ENCODE measurements around the gene ACTR8.

Gene ACTR8

DNA sequence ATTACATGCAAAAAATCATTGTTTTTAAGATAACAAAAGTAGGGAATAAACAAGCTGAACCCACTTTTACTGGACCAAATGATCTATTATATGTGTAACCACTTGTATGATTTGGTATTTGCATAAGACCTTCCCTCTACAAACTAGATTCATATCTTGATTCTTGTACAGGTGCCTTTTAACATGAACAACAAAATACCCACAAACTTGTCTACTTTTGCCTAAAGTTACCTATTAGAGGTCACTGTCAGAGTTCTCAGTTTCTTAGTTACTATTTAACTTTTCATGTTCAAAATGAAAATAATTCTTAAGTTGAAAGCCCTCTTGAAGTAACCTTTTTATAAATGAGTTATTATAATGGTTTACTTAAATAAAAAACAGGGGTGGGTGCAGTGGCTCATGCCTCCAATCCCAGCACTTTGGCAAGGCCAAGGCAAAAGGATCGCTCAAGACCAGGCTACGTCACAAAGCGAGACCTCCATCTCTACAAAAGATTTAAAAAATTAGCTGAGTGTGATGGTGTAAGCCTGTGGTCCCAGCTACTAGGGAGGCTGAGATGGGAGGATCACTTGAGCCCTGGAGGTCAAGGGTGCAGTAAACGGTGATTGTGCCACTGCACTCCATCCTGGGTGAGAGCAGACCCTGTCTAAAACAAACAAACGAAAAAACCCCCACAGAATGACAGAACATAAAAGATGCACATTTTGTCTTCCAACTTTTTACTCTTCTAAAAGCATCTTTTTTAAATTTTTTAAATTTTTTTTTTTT is 16.0 kb downstream of the ACTR8 start:
- DNase-seq (ENCODE audit: low read depth, low spot score), result no peak

DNA sequence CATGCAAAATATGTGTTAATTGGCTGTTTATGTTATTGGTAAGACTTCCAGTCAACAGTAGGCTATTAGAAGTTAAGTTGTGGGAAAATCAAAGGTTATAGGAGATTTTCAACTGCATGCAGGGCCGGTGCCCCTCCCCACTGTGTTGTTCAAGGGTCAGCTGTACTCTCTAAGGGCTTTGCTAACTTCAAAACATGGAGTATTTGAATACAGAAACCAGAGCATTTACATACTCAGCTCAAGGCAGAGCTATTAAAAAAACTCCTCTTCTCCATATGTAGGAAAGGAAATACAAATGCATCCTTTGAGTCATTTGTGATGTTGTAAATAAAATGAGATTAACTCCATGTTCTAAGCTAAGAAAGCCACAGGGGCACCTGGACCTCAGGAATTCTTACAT is 18.8 kb downstream of the ACTR8 start:
- no peak for DNase-seq (ENCODE audit: low read depth, low spot score)

- DNase-seq (ENCODE audit: low read depth, low spot score), result no peak
Measured at GRCh38 chr3:53862241-53862640, 19.7 kb downstream of the ACTR8 start.

DNA sequence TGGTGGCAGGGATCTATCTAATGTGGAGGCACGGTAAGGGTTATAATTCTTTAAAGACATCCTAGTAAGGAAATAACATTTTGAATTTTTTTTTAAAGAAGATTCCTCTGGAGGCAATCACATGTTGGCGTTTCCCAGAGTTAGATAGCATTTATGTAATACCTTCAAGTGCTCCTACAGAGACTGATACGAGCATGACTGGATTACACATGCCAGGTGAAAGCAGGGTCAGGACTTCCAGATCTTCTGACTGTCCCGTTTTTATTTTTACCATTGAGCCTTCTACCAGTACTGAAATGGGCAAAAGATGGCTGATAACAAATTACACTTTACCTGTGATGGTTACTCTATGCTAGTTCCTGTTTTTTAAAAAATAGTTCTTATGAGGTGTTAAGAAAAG is 21.8 kb downstream of the ACTR8 start:
- DNase-seq (ENCODE audit: low read depth, low spot score), result no peak

- no peak for DNase-seq (ENCODE audit: low read depth, low spot score)
Measured at GRCh38 chr3:53859178-53859577, 22.8 kb downstream of the ACTR8 start.

- DNase-seq (ENCODE audit: low read depth, low spot score), result no peak
Measured at GRCh38 chr3:53858096-53858741, 23.7 kb downstream of the ACTR8 start.

GRCh38 chr3:53856964-53857363 is 25.0 kb downstream of the ACTR8 start:
- no peak for DNase-seq (ENCODE audit: low read depth, low spot score)

DNA sequence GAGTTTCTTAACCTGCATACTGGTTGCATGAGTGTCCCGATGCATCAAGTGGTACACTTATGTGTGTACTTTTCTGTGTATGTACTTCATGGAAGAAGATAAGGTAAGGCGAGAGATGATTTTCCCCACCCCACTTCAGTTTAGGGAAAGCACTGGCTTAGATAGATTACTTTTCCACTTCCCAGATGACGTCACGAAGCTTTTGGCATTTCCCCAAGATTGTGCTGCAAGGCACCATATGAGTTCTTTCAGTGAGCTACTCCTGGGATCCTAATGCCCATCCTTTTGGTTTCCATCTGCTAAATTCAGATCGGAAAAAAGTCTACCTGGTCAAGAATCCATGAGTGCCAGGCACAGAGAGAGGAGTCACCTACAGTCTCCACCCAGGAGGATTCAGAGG is 31.1 kb downstream of the ACTR8 start:
- no peak for DNase-seq (ENCODE audit: low read depth, low spot score)

DNA sequence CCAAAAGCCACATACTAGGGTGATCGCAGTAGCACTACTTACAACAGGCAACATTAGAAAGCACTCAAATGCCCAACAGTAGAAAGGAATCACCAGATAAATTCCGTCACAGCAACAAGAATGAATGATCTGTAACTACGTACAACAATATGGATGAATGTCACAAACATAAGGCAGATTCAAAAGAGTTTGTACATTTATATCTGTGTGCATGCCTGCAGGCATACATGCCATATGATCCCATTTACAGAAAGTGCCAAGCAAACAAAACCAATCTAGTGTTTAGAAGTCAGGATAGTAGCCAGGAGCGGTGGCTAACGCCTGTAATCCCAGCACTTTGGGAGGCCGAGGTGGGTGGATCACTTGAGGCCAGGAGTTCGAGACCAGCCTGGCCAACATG is 32.0 kb downstream of the ACTR8 start:
- no peak for DNase-seq (ENCODE audit: low read depth, low spot score)

DNA sequence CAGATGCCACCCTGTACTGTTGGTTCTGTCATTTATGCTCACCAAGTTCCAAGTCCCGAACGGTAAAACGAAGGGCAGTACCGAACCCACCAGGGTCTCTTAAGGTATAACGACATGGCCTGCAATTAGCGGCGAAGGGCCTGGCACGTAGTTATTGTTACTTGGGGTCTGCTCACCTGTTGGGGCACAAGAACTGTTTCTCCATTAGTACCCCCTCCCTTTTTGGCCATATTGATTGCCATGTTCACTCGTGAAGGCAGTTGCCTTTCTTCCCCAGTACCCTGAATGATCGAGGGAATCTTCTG is 35.1 kb downstream of the ACTR8 start:
- no peak for DNase-seq (ENCODE audit: low read depth, low spot score)

GRCh38 chr3:53846134-53846850 is 35.7 kb downstream of the ACTR8 start, which contains the start of the genes CHDH and IL17RB:
Gene CHDH (minus strand): TSS chr3:53846419. CDS start chr3:53824008, 22,411 bp downstream.
Gene IL17RB (plus strand): TSS chr3:53846568. CDS start chr3:53846589, 21 bp downstream.
- DNase-seq (ENCODE audit: low read depth, low spot score), result no peak

GRCh38 chr3:53845881-53846133 is 36.1 kb downstream of the ACTR8 start:
- DNase-seq (ENCODE audit: low read depth, low spot score), result no peak

- no peak for DNase-seq (ENCODE audit: low read depth, low spot score)
Measured at GRCh38 chr3:53845103-53845880, 36.7 kb downstream of the ACTR8 start.

DNA sequence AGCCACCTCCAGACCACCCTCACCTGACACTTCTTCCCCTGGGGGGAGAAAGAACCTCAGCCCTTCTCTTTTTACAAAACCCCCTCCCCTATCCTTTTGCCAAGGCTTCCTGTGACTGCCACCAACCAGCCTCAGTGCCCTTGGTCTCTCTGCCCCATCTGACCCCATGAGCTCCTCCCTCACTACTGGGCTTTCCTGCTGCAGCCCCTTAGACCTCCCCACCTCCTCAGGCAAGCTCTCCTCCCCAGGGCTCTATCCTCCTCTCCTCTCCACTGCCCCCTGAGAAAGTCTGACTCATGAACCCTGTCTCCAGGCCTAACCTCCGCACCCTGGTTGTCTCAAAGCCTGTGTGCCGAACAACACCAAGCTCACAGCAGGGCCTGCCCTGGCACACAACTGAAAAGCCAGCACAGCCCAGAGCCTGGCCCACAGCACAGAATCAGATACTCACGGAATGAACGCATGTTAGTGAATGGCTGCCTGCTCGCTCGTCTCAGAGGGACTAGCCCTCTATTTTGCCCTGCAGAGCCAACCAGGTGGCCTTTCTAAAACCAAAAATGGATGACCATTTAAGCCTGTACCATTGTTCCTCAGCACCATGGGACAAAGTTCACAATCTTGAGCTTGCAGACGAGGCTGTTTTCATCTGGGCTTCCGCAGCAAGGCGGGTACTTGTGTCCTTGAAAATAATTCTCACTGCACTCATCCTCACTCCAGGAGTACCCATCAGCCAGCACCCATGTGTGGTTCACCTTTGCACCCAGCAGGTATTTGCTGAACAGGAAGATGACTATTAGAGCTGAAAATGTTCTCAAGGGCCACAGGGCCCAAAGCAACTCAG is 37.5 kb downstream of the ACTR8 start:
- no peak for DNase-seq (ENCODE audit: low read depth, low spot score)

DNA sequence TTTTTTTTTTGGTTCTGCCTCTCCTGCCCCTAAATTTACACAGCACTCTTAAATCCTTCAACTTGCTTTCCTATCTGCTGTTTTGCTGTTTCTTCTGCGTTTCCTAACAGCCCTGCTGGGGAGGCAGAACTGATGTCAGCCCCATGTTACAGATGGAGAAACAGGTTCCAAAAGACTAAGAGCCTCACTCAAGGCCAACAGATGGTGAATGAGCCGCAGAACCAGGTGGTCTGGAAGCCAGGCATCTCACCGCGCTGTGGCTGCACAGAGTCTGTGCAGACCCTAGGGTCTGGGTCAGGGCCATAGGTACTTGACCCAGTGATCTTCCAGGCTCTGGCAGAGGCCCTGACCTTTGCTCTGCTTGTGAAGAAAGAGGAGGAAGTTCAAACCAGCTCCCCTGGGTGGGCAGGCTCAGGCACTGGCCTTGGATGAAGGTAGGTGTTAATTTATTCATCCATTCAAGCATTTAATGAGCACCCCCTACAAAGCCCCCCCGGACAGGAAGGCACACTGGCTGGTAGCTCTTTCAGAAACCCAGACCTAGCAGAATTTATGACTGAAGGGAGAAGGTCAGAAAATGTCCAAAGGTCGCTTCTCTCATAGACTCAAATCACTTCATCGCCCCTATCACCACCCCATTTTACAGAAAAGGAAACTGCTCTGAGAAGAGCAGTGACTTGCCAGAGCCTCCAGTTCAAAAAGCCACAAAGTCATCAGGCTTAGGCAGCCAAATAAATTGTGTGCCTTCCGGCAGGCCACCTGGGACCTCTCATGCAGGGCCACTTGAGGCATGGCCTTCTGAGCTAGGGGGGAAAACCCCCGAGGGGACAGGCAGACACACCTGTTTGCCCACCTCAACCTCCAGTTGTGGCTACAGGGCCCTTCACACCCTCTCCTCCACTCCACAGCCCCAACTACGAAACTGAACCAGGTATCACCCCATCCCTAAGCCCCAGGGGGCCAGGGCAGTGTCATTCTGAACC is 38.5 kb downstream of the ACTR8 start:
- no peak for DNase-seq (ENCODE audit: low read depth, low spot score)

DNA sequence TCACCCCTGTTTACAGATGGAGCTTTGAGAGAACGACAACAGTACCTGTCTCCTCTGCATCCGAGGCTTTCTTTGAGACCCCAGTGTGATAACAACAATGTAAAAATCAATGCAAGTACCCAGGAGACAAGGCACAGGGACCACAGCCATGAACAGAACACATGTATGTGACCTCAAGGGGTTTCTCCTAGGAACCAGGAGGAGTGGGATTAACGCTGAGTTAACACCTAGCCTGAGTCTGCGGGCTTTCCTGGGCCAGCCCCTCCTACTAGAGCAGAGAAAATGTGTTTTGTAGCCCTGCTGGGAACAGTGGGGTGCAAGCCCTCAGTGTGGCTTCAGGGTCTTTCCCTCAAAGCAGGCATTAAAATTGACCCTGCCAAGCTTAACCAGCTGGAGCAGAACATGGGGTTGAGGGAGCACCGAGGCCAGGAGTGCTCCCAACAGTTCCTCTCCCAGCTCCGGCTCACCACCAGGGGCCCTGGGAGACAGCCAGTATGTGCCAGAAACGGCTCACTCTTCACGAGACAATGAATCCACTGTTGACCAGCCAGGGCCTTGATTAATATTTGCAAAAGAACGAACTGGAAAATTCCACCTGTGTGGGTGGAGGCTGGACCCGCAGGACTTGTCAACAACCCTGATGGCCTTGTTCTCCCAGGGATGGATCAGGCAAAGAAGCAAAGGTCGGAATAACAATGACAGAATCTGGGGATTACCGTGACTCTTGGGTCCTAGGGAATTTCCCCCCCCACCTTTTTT is 39.3 kb downstream of the ACTR8 start:
- DNase-seq (ENCODE audit: low read depth, low spot score), result no peak

DNA sequence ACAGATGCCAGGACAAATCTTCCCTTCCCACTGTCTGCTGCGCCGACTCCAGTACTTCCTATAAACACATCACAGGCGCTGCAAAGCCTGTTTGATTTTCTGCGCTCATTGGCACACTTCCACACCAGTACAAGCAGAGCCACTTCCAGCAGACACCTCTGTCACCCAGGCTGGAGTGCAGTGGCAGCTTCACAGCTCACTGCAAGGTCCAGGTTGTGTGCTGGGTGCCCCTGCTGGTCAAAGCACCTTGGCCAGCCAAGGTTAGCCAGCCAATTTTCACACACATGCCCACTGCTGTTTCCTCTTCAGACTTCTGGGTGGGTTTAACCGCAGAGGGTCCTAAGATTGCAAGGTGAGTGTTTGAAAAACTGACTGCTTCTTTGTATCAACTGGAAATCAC is 40.7 kb downstream of the ACTR8 start:
- DNase-seq (ENCODE audit: low read depth, low spot score), result no peak

GRCh38 chr3:53837331-53837730 is 44.6 kb downstream of the ACTR8 start:
- DNase-seq (ENCODE audit: low read depth, low spot score), result no peak

GRCh38 chr3:53836084-53836872 is 45.7 kb downstream of the ACTR8 start:
- DNase-seq (ENCODE audit: low read depth, low spot score), result no peak

All from brain pericyte (primary cell).